Body of pancreas (tissue), 4 donors: ENCODE measurements around the gene POLN.

Experiments used
- POLR2A ChIP-seq, 3 donors: fragments of 450-650 bp; IDR thresholded peaks; one replicate each; pipeline ENCODE4 v1.6.1; 2016; ENCODE audit warnings: antibody characterized with exemption in 3 of 3, mild to moderate bottlenecking in 2 of 3
- TF ChIP-seq, protein P1 (sequence below), 7 experiments: fragments of 450-650 bp in 4 of 7; fragments of 200-600 bp in 3 of 7; sonication (generic) in 3 of 7; IDR thresholded peaks; one replicate each; pipeline ENCODE4 v1.5.1; 2016 to 2019; ENCODE audit warnings: antibody characterized with exemption in 7 of 7

DNA sequence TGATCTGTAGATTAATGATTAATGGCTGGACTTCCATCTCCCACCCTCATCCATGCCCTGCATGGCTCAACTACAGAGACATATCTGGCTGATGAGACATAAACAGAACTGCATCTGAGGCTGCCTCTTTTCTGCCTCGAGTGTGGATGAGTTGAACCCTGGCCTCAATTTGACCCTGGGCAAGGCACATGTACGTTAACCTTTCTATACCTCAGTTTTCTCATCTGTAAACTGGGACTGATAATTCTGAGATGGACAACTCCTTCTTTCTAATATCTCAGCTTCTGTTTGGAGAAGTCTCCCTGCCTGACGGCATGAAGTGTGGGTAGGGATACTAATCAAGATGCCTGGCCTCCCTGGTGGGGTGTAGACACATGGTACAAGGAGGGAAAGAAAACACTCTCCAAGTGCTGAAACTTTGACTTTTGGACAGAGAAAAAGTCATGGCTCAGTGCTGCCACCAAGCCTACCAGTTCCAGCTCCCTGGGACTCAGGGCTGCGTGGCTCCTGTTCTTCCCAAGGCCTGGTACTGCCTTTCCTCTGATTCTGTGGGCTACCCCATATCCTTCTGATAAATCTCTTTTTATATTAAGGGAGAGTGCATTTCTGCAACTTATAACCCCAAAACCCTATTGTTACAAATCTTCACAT is 64.4 kb downstream of the POLN start:
- TF ChIP-seq, protein P1, sequence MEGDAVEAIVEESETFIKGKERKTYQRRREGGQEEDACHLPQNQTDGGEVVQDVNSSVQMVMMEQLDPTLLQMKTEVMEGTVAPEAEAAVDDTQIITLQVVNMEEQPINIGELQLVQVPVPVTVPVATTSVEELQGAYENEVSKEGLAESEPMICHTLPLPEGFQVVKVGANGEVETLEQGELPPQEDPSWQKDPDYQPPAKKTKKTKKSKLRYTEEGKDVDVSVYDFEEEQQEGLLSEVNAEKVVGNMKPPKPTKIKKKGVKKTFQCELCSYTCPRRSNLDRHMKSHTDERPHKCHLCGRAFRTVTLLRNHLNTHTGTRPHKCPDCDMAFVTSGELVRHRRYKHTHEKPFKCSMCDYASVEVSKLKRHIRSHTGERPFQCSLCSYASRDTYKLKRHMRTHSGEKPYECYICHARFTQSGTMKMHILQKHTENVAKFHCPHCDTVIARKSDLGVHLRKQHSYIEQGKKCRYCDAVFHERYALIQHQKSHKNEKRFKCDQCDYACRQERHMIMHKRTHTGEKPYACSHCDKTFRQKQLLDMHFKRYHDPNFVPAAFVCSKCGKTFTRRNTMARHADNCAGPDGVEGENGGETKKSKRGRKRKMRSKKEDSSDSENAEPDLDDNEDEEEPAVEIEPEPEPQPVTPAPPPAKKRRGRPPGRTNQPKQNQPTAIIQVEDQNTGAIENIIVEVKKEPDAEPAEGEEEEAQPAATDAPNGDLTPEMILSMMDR (IDR thresholded peaks at IDR 0.05), result no peak
- no peak for TF ChIP-seq POLR2A (IDR thresholded peaks at IDR 0.05)
